ENCODE results near the gene GTF3C1.

The GTF3C1 gene

GRCh38 chr16:27544671-27545070, 5.0 kb downstream of the GTF3C1 start:
- FAIRE-seq (no peak), DNase-seq (ENCODE audit: insufficient read length, low spot score) (no peak)
- TF ChIP-seq SPI1 (IDR thresholded peaks at IDR 0.05; ENCODE audit: low read depth, low read length) (no peak), POLR2A (IDR thresholded peaks at IDR 0.05; ENCODE audit: low read depth, low read length) (no peak), TAF1 (IDR thresholded peaks at IDR 0.05; ENCODE audit: low read depth, low read length) (no peak), POLR2AphosphoS5 (IDR thresholded peaks at IDR 0.05; ENCODE audit: low read depth, low read length) (no peak), POU2F2 (IDR thresholded peaks at IDR 0.05; ENCODE audit: low read depth, low read length) (no peak), PAX5 (IDR thresholded peaks at IDR 0.05; ENCODE audit: insufficient read depth, low read length, severe bottlenecking) (no peak)

GRCh38 chr16:27543801-27544200, 5.9 kb downstream of the GTF3C1 start:
- FAIRE-seq (no peak), DNase-seq (ENCODE audit: insufficient read length, low spot score) (no peak)
- no peak for TF ChIP-seq POLR2A (IDR thresholded peaks at IDR 0.05; ENCODE audit: low read depth, low read length)
- TF ChIP-seq POLR2AphosphoS5 (IDR thresholded peaks at IDR 0.05; ENCODE audit: low read depth, low read length): no peak
- no peak for TF ChIP-seq SPI1 (IDR thresholded peaks at IDR 0.05; ENCODE audit: low read depth, low read length)
- no peak for TF ChIP-seq PAX5 (IDR thresholded peaks at IDR 0.05; ENCODE audit: insufficient read depth, low read length, severe bottlenecking)
- TF ChIP-seq POU2F2 (IDR thresholded peaks at IDR 0.05; ENCODE audit: low read depth, low read length): no peak
- no peak for TF ChIP-seq TAF1 (IDR thresholded peaks at IDR 0.05; ENCODE audit: low read depth, low read length)

- FAIRE-seq: no peak
- TF ChIP-seq POU2F2 (IDR thresholded peaks at IDR 0.05; ENCODE audit: low read depth, low read length) (no peak), PAX5 (IDR thresholded peaks at IDR 0.05; ENCODE audit: insufficient read depth, low read length, severe bottlenecking) (no peak), SPI1 (IDR thresholded peaks at IDR 0.05; ENCODE audit: low read depth, low read length) (no peak)
Measured at GRCh38 chr16:27539636-27540035, 10.1 kb downstream of the GTF3C1 start.

GRCh38 chr16:27539120-27539519, 10.6 kb downstream of the GTF3C1 start:
- peak; percentile 87 for FAIRE-seq
- no peak; the same call in 1 of the 2 replicates for TF ChIP-seq SPI1 (IDR thresholded peaks at IDR 0.05; ENCODE audit: low read depth, low read length)
- no peak for TF ChIP-seq POU2F2 (IDR thresholded peaks at IDR 0.05; ENCODE audit: low read depth, low read length)
- TF ChIP-seq PAX5 (IDR thresholded peaks at IDR 0.05; ENCODE audit: insufficient read depth, low read length, severe bottlenecking): no peak
- no peak for TF ChIP-seq POLR2A (IDR thresholded peaks at IDR 0.05; ENCODE audit: low read depth, low read length)
- TF ChIP-seq TAF1 (IDR thresholded peaks at IDR 0.05; ENCODE audit: low read depth, low read length): no peak
- TF ChIP-seq POLR2AphosphoS5 (IDR thresholded peaks at IDR 0.05; ENCODE audit: low read depth, low read length): no peak
- no peak for DNase-seq (ENCODE audit: insufficient read length, low spot score)

More at GRCh38 chr16:27539636-27540035, 10.1 kb downstream of the GTF3C1 start:
- no peak for DNase-seq (ENCODE audit: insufficient read length, low spot score)

GRCh38 chr16:27538528-27538927, 11.2 kb downstream of the GTF3C1 start:
- DNase-seq (ENCODE audit: insufficient read length, low spot score) (no peak), FAIRE-seq (no peak)
- TF ChIP-seq PAX5 (IDR thresholded peaks at IDR 0.05; ENCODE audit: insufficient read depth, low read length, severe bottlenecking) (no peak), POLR2A (IDR thresholded peaks at IDR 0.05; ENCODE audit: low read depth, low read length) (no peak), POU2F2 (IDR thresholded peaks at IDR 0.05; ENCODE audit: low read depth, low read length) (no peak), TAF1 (IDR thresholded peaks at IDR 0.05; ENCODE audit: low read depth, low read length) (no peak)

- no peak for TF ChIP-seq PAX5 (IDR thresholded peaks at IDR 0.05; ENCODE audit: insufficient read depth, low read length, severe bottlenecking)
- TF ChIP-seq SPI1 (IDR thresholded peaks at IDR 0.05; ENCODE audit: low read depth, low read length): no peak
- no peak for TF ChIP-seq POLR2A (IDR thresholded peaks at IDR 0.05; ENCODE audit: low read depth, low read length)
- no peak for TF ChIP-seq POLR2AphosphoS5 (IDR thresholded peaks at IDR 0.05; ENCODE audit: low read depth, low read length)
- TF ChIP-seq POU2F2 (IDR thresholded peaks at IDR 0.05; ENCODE audit: low read depth, low read length): no peak
- TF ChIP-seq TAF1 (IDR thresholded peaks at IDR 0.05; ENCODE audit: low read depth, low read length): no peak
- no peak for DNase-seq (ENCODE audit: insufficient read length, low spot score)
- FAIRE-seq: no peak
Measured at GRCh38 chr16:27534256-27534655, 15.5 kb downstream of the GTF3C1 start.

GRCh38 chr16:27531826-27532800, 17.6 kb downstream of the GTF3C1 start:
- FAIRE-seq (no peak), DNase-seq (ENCODE audit: insufficient read length, low spot score) (no peak)
- TF ChIP-seq POU2F2 (IDR thresholded peaks at IDR 0.05; ENCODE audit: low read depth, low read length) (no peak), POLR2A (IDR thresholded peaks at IDR 0.05; ENCODE audit: low read depth, low read length) (no peak), SPI1 (IDR thresholded peaks at IDR 0.05; ENCODE audit: low read depth, low read length) (no peak), TAF1 (IDR thresholded peaks at IDR 0.05; ENCODE audit: low read depth, low read length) (no peak), PAX5 (IDR thresholded peaks at IDR 0.05; ENCODE audit: insufficient read depth, low read length, severe bottlenecking) (no peak), POLR2AphosphoS5 (IDR thresholded peaks at IDR 0.05; ENCODE audit: low read depth, low read length) (no peak)

GRCh38 chr16:27531186-27531585, 18.5 kb downstream of the GTF3C1 start:
- TF ChIP-seq PAX5 (IDR thresholded peaks at IDR 0.05; ENCODE audit: insufficient read depth, low read length, severe bottlenecking) (no peak), SPI1 (IDR thresholded peaks at IDR 0.05; ENCODE audit: low read depth, low read length) (no peak), POLR2AphosphoS5 (IDR thresholded peaks at IDR 0.05; ENCODE audit: low read depth, low read length) (no peak), POLR2A (IDR thresholded peaks at IDR 0.05; ENCODE audit: low read depth, low read length) (no peak), POU2F2 (IDR thresholded peaks at IDR 0.05; ENCODE audit: low read depth, low read length) (no peak), TAF1 (IDR thresholded peaks at IDR 0.05; ENCODE audit: low read depth, low read length) (no peak)
- DNase-seq (ENCODE audit: insufficient read length, low spot score) (no peak), FAIRE-seq (no peak)

GRCh38 chr16:27529962-27530361, 19.8 kb downstream of the GTF3C1 start:
- TF ChIP-seq PAX5 (IDR thresholded peaks at IDR 0.05; ENCODE audit: insufficient read depth, low read length, severe bottlenecking): no peak
- TF ChIP-seq POU2F2 (IDR thresholded peaks at IDR 0.05; ENCODE audit: low read depth, low read length): no peak
- no peak for TF ChIP-seq TAF1 (IDR thresholded peaks at IDR 0.05; ENCODE audit: low read depth, low read length)
- TF ChIP-seq POLR2AphosphoS5 (IDR thresholded peaks at IDR 0.05; ENCODE audit: low read depth, low read length): no peak
- TF ChIP-seq POLR2A (IDR thresholded peaks at IDR 0.05; ENCODE audit: low read depth, low read length): no peak
- TF ChIP-seq SPI1 (IDR thresholded peaks at IDR 0.05; ENCODE audit: low read depth, low read length): no peak
- FAIRE-seq (no peak), DNase-seq (ENCODE audit: insufficient read length, low spot score) (no peak)
